ENCODE measurements around the gene MT1B. TPM values are rescaled to one million over a fixed set of nuclear protein-coding genes. Genes with fewer than 3 reads are reported as not detected.

Gene MT1B
- total and polyA plus RNA-seq, 2 of the 13 experiments (the other 11 are each of a cell fraction or from before 2014, with no cell fraction given), result 0.89 TPM; not detected in 1

DNA sequence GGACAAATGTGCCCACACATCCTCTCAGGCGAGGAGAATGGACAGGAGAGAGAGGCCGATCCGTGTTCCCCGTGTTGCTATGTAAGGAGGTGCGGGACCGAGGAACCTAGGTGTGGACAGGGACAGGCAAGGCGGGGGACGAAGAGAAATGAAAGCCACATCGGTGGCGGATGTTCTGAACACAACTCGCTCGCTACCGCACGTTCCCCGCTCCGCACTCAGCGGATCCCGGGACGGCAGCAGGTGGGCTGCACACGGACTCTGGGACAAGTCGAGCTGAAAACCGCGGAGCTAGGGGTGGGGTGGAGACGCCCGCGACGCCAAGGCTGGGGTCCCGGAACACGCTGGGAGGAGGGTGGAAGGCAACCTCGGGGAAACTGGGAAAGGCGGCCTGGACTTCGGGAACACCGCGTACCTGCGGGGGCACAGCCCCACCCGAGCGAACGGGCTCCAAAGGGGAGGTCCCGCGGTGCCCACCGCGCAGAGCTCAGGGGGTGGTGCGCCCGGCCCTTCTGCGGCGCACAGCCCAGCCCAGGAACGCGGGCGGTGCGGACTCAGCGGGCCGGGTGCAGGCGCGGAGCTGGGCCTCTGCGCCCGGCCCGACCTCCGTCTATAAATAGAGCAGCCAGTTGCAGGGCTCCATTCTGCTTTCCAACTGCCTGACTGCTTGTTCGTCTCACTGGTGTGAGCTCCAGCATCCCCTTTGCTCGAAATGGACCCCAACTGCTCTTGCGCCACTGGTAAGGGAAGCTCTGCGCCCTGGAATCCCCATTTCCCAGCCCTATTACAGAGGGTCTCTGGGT, 26.3 kb upstream of the MT1B start, which contains the start of gene MT1E (continued):
- TF ChIP-seq, protein P1, sequence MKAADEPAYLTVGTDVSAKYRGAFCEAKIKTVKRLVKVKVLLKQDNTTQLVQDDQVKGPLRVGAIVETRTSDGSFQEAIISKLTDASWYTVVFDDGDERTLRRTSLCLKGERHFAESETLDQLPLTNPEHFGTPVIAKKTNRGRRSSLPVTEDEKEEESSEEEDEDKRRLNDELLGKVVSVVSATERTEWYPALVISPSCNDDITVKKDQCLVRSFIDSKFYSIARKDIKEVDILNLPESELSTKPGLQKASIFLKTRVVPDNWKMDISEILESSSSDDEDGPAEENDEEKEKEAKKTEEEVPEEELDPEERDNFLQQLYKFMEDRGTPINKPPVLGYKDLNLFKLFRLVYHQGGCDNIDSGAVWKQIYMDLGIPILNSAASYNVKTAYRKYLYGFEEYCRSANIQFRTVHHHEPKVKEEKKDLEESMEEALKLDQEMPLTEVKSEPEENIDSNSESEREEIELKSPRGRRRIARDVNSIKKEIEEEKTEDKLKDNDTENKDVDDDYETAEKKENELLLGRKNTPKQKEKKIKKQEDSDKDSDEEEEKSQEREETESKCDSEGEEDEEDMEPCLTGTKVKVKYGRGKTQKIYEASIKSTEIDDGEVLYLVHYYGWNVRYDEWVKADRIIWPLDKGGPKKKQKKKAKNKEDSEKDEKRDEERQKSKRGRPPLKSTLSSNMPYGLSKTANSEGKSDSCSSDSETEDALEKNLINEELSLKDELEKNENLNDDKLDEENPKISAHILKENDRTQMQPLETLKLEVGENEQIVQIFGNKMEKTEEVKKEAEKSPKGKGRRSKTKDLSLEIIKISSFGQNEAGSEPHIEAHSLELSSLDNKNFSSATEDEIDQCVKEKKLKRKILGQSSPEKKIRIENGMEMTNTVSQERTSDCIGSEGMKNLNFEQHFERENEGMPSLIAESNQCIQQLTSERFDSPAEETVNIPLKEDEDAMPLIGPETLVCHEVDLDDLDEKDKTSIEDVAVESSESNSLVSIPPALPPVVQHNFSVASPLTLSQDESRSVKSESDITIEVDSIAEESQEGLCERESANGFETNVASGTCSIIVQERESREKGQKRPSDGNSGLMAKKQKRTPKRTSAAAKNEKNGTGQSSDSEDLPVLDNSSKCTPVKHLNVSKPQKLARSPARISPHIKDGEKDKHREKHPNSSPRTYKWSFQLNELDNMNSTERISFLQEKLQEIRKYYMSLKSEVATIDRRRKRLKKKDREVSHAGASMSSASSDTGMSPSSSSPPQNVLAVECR (CRISPR knock-in tag; IDR thresholded peaks at IDR 0.05; ENCODE audit: borderline replicate concordance), result peak; percentile 36; the same call in 1 of the 2 replicates
- TF ChIP-seq XRCC5 (optimal IDR thresholded peaks at IDR 0.05; ENCODE audit: low read length) (no peak), GTF2F1 (IDR thresholded peaks at IDR 0.05; ENCODE audit: low read length) (no peak), DNMT1 (CRISPR knock-in tag; IDR thresholded peaks at IDR 0.05) (no peak), AGO2 (optimal IDR thresholded peaks at IDR 0.05; ENCODE audit: low read depth, low read length) (peak; percentile 79), CCAR2 (optimal IDR thresholded peaks at IDR 0.05; ENCODE audit: low read depth, low read length) (no peak), ZNF713 (CRISPR knock-in tag; IDR thresholded peaks at IDR 0.05) (no peak)
- TF ChIP-seq, protein P2, sequence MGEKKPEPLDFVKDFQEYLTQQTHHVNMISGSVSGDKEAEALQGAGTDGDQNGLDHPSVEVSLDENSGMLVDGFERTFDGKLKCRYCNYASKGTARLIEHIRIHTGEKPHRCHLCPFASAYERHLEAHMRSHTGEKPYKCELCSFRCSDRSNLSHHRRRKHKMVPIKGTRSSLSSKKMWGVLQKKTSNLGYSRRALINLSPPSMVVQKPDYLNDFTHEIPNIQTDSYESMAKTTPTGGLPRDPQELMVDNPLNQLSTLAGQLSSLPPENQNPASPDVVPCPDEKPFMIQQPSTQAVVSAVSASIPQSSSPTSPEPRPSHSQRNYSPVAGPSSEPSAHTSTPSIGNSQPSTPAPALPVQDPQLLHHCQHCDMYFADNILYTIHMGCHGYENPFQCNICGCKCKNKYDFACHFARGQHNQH (CRISPR knock-in tag; IDR thresholded peaks at IDR 0.05), result peak; percentile 72
- TF ChIP-seq, protein P3, sequence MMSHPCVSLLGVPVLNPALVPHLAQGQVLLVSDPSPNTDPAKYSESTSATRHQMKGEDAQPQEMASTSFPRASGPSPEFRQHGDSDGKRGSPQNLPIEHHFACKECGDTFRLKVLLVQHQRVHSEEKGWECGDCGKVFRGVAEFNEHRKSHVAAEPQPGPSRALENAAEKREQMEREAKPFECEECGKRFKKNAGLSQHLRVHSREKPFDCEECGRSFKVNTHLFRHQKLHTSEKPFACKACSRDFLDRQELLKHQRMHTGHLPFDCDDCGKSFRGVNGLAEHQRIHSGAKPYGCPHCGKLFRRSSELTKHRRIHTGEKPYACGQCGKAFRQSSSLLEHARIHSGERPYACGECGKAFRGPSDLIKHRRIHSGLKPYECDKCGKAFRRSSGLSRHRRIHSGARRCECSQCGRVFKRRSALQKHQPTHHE (CRISPR knock-in tag; IDR thresholded peaks at IDR 0.05; ENCODE audit: borderline replicate concordance), result no peak
- TF ChIP-seq, protein P4, sequence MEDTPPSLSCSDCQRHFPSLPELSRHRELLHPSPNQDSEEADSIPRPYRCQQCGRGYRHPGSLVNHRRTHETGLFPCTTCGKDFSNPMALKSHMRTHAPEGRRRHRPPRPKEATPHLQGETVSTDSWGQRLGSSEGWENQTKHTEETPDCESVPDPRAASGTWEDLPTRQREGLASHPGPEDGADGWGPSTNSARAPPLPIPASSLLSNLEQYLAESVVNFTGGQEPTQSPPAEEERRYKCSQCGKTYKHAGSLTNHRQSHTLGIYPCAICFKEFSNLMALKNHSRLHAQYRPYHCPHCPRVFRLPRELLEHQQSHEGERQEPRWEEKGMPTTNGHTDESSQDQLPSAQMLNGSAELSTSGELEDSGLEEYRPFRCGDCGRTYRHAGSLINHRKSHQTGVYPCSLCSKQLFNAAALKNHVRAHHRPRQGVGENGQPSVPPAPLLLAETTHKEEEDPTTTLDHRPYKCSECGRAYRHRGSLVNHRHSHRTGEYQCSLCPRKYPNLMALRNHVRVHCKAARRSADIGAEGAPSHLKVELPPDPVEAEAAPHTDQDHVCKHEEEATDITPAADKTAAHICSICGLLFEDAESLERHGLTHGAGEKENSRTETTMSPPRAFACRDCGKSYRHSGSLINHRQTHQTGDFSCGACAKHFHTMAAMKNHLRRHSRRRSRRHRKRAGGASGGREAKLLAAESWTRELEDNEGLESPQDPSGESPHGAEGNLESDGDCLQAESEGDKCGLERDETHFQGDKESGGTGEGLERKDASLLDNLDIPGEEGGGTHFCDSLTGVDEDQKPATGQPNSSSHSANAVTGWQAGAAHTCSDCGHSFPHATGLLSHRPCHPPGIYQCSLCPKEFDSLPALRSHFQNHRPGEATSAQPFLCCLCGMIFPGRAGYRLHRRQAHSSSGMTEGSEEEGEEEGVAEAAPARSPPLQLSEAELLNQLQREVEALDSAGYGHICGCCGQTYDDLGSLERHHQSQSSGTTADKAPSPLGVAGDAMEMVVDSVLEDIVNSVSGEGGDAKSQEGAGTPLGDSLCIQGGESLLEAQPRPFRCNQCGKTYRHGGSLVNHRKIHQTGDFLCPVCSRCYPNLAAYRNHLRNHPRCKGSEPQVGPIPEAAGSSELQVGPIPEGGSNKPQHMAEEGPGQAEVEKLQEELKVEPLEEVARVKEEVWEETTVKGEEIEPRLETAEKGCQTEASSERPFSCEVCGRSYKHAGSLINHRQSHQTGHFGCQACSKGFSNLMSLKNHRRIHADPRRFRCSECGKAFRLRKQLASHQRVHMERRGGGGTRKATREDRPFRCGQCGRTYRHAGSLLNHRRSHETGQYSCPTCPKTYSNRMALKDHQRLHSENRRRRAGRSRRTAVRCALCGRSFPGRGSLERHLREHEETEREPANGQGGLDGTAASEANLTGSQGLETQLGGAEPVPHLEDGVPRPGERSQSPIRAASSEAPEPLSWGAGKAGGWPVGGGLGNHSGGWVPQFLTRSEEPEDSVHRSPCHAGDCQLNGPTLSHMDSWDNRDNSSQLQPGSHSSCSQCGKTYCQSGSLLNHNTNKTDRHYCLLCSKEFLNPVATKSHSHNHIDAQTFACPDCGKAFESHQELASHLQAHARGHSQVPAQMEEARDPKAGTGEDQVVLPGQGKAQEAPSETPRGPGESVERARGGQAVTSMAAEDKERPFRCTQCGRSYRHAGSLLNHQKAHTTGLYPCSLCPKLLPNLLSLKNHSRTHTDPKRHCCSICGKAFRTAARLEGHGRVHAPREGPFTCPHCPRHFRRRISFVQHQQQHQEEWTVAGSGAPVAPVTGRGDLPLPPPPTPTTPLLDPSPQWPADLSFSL (CRISPR knock-in tag; IDR thresholded peaks at IDR 0.05), result 0 out of 2 replicates have a peak, but pooled peaks have one; percentile 12
- TF ChIP-seq, protein P5, sequence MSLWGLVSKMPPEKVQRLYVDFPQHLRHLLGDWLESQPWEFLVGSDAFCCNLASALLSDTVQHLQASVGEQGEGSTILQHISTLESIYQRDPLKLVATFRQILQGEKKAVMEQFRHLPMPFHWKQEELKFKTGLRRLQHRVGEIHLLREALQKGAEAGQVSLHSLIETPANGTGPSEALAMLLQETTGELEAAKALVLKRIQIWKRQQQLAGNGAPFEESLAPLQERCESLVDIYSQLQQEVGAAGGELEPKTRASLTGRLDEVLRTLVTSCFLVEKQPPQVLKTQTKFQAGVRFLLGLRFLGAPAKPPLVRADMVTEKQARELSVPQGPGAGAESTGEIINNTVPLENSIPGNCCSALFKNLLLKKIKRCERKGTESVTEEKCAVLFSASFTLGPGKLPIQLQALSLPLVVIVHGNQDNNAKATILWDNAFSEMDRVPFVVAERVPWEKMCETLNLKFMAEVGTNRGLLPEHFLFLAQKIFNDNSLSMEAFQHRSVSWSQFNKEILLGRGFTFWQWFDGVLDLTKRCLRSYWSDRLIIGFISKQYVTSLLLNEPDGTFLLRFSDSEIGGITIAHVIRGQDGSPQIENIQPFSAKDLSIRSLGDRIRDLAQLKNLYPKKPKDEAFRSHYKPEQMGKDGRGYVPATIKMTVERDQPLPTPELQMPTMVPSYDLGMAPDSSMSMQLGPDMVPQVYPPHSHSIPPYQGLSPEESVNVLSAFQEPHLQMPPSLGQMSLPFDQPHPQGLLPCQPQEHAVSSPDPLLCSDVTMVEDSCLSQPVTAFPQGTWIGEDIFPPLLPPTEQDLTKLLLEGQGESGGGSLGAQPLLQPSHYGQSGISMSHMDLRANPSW (CRISPR knock-in tag; IDR thresholded peaks at IDR 0.05; ENCODE audit: borderline replicate concordance), result no peak
